Hepatocyte (in vitro differentiated cells): ENCODE measurements around the gene COL8A2. TPM values are rescaled to one million over a fixed set of nuclear protein-coding genes. Genes with fewer than 3 reads are reported as not detected.

Experiments used
- DNase-seq: peaks from one replicate; pipeline ENCODE4 v3.0.0-alpha.2; 2016; ENCODE audit warnings: low spot score
- H2AFZ ChIP-seq: fragments of 200-600 bp; sonication (generic); 2 replicates; pipeline ENCODE4 v1.6.0; 2016; ENCODE audit warnings: antibody characterized with exemption, mild to moderate bottlenecking
- H3K27ac ChIP-seq: fragments of 200-600 bp; sonication (generic); 2 replicates; pipeline ENCODE4 v1.5.1; 2016; ENCODE audit warnings: mild to moderate bottlenecking
- H3K27me3 ChIP-seq: fragments of 200-600 bp; sonication (generic); 2 replicates; pipeline ENCODE4 v1.6.1; 2016
- H3K36me3 ChIP-seq: fragments of 200-600 bp; sonication (generic); replicated peaks from 2 replicates; pipeline ENCODE4 v1.5.1; 2016; ENCODE audit warnings: low read depth; ENCODE audit not compliant: insufficient read depth
- H3K4me1 ChIP-seq: fragments of 200-600 bp; sonication (generic); 2 replicates; pipeline ENCODE4 v1.5.1; 2016; ENCODE audit warnings: mild to moderate bottlenecking, moderate library complexity; ENCODE audit not compliant: insufficient read depth
- H3K4me2 ChIP-seq: fragments of 200-600 bp; sonication (generic); 2 replicates; pipeline ENCODE4 v1.6.0; 2016
- H3K4me3 ChIP-seq: fragments of 200-600 bp; sonication (generic); 2 replicates; pipeline ENCODE4 v1.5.1; 2016; ENCODE audit warnings: mild to moderate bottlenecking
- H3K79me2 ChIP-seq: fragments of 200-600 bp; sonication (generic); 2 replicates; pipeline ENCODE4 v1.6.0; 2017; ENCODE audit warnings: mild to moderate bottlenecking
- H3K9me2 ChIP-seq: fragments of 200-600 bp; sonication (generic); replicated peaks from 2 replicates; pipeline ENCODE4 v1.6.0; 2017; ENCODE audit warnings: mild to moderate bottlenecking; ENCODE audit not compliant: insufficient read depth
- H3K9me3 ChIP-seq: fragments of 200-600 bp; sonication (generic); 2 replicates; pipeline ENCODE4 v1.5.1; 2016; ENCODE audit warnings: low read depth, mild to moderate bottlenecking
- H4K20me1 ChIP-seq: fragments of 200-600 bp; sonication (generic); 2 replicates; pipeline ENCODE4 v1.6.0; 2016; ENCODE audit warnings: mild to moderate bottlenecking; ENCODE audit not compliant: insufficient read depth, poor library complexity, severe bottlenecking
- CTCF ChIP-seq: fragments of 200-600 bp; sonication (generic); IDR thresholded peaks from 2 replicates; pipeline ENCODE4 v1.5.1; 2016; ENCODE audit warnings: antibody characterized with exemption, mild to moderate bottlenecking; ENCODE audit not compliant: poor library complexity
- EZH2 ChIP-seq: fragments of 200-600 bp; sonication (generic); IDR thresholded peaks from 2 replicates; pipeline ENCODE4 v1.6.1; 2016; ENCODE audit warnings: antibody characterized with exemption, mild to moderate bottlenecking, borderline replicate concordance
- EZH2phosphoT487 ChIP-seq: fragments of 200-600 bp; sonication (generic); IDR thresholded peaks from one replicate; pipeline ENCODE4 v1.6.1; 2018; ENCODE audit warnings: antibody characterized with exemption, mild to moderate bottlenecking, low read depth, moderate library complexity; ENCODE audit not compliant: unreplicated experiment, severe bottlenecking
- WGBS: methylation state at CpG from one replicate; pipeline ENCODE4 v1.1.6; 2016; ENCODE audit warnings: low lambda C conversion rate; ENCODE audit errors: missing lambda C conversion rate; 5-methylcytosine and 5-hydroxymethylcytosine counted together
- polyA plus RNA-seq: library from polyadenylated mRNA; unstranded; fragments of >200 nt; fragmentation: Nextera tagmentation; extraction: Ambion mirVana; gene quantifications from 2 replicates; pipeline ENCODE4 v1.2.1, GENCODE V29; 2016
- total RNA-seq: library from RNA; depleted of rRNA; stranded (reverse); fragments of >200 nt; gene quantifications from 2 replicates; pipeline ENCODE4 v1.2.3, GENCODE V29; 2014

Gene COL8A2
- total and polyA plus RNA-seq, 2 experiments from 2014 or later = 44.8 to 59.4 TPM

- Histone ChIP-seq H3K79me2 (peaks cover 16% of the 10 kb centered on the region), H3K4me1 (peaks cover 10% of the 10 kb centered on the region), H3K36me3 (no peaks in the 10 kb centered on the region), H3K27ac (no peak overlapping the region), H4K20me1 (peaks cover 15% of the 10 kb centered on the region), H3K4me2 (no peak overlapping the region), H3K9me2 (no peaks in the 10 kb centered on the region), H3K9me3 (no peaks in the 10 kb centered on the region), H2AFZ (no peak overlapping the region), H3K27me3 (no peaks in the 10 kb centered on the region), H3K4me3 (no peak overlapping the region)
- DNase-seq = no peak
- TF ChIP-seq EZH2 (no peak), CTCF (no peak), EZH2phosphoT487 (no peak)
Observed at GRCh38 chr1:36135796-36136195, 10.8 kb upstream of the COL8A2 start.

- Histone ChIP-seq H3K9me3 (no peaks in the 10 kb centered on the region), H3K27me3 (no peaks in the 10 kb centered on the region), H2AFZ (no peak overlapping the region), H3K79me2 (peaks cover 11% of the 10 kb centered on the region), H3K36me3 (no peaks in the 10 kb centered on the region), H3K4me1 (peaks cover 7% of the 10 kb centered on the region), H3K27ac (peak overlapping the region; percentile 2), H3K9me2 (no peaks in the 10 kb centered on the region), H3K4me3 (no peak overlapping the region), H3K4me2 (no peak overlapping the region), H4K20me1 (peaks cover 10% of the 10 kb centered on the region)
- no peak for DNase-seq
- TF ChIP-seq EZH2 (no peak), EZH2phosphoT487 (no peak), CTCF (no peak)
- WGBS = 89% methylated on average over 6 of the region's 6 CpGs
Observed at GRCh38 chr1:36135330-36135667, 10.3 kb upstream of the COL8A2 start.

- Histone ChIP-seq H3K9me3 (no peaks in the 10 kb centered on the region), H3K79me2 (peaks cover 5% of the 10 kb centered on the region), H4K20me1 (peaks cover 4% of the 10 kb centered on the region), H3K4me3 (no peak overlapping the region), H3K4me2 (no peak overlapping the region), H2AFZ (no peak overlapping the region), H3K27me3 (no peaks in the 10 kb centered on the region), H3K36me3 (no peaks in the 10 kb centered on the region), H3K27ac (peak overlapping the region; percentile 36), H3K4me1 (peaks cover 4% of the 10 kb centered on the region), H3K9me2 (no peaks in the 10 kb centered on the region)
- TF ChIP-seq CTCF (peak; percentile 77), EZH2phosphoT487 (no peak), EZH2 (no peak)
- WGBS = 58% methylated on average over 7 of the region's 7 CpGs
- peak; percentile 76 for DNase-seq
Observed at GRCh38 chr1:36134505-36135329, 9.7 kb upstream of the COL8A2 start.
